Measurements from ENCODE around the gene CDC5L.

CDC5L gene

DNA sequence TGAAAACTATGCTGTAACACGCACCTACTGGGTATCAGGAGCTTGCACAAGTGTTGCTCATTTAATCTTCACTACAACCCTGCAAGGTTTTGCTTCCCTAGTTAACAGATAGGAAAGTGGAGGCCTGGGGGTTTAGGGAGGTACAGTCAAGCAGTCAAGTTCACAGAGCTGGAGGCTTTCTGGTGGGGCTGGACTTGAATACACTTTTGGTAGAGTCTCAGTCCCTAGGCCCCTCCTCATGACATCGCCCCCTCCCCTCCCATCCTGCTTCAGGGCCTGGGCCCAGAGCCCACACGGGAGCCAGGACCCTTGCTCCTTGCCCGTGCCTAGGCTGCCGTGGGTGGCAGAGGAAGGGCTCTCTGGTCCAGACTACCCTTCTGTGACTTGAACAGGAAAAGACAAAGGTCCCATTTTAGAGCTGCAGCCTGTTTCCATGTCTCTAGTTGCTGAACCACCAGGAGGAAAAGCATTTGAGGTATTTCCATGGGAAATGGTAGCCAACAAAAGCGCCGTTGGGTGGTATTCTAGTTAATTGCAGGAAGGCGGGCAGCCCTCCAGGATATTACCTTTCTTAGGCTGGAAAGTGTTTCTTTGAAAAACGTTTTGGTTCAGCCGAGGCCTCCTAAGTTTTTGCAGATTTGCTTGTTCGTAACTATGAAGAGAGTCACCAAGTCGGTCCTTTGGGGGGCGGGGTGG, 84.9 kb downstream of the CDC5L start:
- TF ChIP-seq SIN3A (IDR thresholded peaks at IDR 0.05; ENCODE audit: borderline replicate concordance, insufficient read depth, low read length), result no peak
- TF ChIP-seq POLR2AphosphoS5 (IDR thresholded peaks at IDR 0.05; ENCODE audit: low read depth, low read length), result no peak
- TF ChIP-seq, protein P1, sequence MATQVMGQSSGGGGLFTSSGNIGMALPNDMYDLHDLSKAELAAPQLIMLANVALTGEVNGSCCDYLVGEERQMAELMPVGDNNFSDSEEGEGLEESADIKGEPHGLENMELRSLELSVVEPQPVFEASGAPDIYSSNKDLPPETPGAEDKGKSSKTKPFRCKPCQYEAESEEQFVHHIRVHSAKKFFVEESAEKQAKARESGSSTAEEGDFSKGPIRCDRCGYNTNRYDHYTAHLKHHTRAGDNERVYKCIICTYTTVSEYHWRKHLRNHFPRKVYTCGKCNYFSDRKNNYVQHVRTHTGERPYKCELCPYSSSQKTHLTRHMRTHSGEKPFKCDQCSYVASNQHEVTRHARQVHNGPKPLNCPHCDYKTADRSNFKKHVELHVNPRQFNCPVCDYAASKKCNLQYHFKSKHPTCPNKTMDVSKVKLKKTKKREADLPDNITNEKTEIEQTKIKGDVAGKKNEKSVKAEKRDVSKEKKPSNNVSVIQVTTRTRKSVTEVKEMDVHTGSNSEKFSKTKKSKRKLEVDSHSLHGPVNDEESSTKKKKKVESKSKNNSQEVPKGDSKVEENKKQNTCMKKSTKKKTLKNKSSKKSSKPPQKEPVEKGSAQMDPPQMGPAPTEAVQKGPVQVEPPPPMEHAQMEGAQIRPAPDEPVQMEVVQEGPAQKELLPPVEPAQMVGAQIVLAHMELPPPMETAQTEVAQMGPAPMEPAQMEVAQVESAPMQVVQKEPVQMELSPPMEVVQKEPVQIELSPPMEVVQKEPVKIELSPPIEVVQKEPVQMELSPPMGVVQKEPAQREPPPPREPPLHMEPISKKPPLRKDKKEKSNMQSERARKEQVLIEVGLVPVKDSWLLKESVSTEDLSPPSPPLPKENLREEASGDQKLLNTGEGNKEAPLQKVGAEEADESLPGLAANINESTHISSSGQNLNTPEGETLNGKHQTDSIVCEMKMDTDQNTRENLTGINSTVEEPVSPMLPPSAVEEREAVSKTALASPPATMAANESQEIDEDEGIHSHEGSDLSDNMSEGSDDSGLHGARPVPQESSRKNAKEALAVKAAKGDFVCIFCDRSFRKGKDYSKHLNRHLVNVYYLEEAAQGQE (IDR thresholded peaks at IDR 0.05; ENCODE audit: insufficient read depth in 1 of 2, low read depth in 2 of 2, low read length in 2 of 2), result no peak
- no peak for TF ChIP-seq FOXP2 (optimal IDR thresholded peaks at IDR 0.05; ENCODE audit: borderline replicate concordance, extremely low read depth, extremely low read length, insufficient read depth)
- no peak for TF ChIP-seq TAF1 (IDR thresholded peaks at IDR 0.05; ENCODE audit: borderline replicate concordance, insufficient read depth, low read length)

GRCh38 chr6:44473393-44474189, 86.1 kb downstream of the CDC5L start:
- TF ChIP-seq SIN3A (IDR thresholded peaks at IDR 0.05; ENCODE audit: borderline replicate concordance, insufficient read depth, low read length) (no peak), POLR2AphosphoS5 (IDR thresholded peaks at IDR 0.05; ENCODE audit: low read depth, low read length) (no peak), FOXP2 (optimal IDR thresholded peaks at IDR 0.05; ENCODE audit: borderline replicate concordance, extremely low read depth, extremely low read length, insufficient read depth) (no peak), TAF1 (IDR thresholded peaks at IDR 0.05; ENCODE audit: borderline replicate concordance, insufficient read depth, low read length) (no peak)
- TF ChIP-seq, protein P1 (IDR thresholded peaks at IDR 0.05; ENCODE audit: insufficient read depth in 1 of 2, low read depth in 2 of 2, low read length in 2 of 2), result no peak

- no peak for TF ChIP-seq TAF1 (IDR thresholded peaks at IDR 0.05; ENCODE audit: borderline replicate concordance, insufficient read depth, low read length)
- no peak for TF ChIP-seq SIN3A (IDR thresholded peaks at IDR 0.05; ENCODE audit: borderline replicate concordance, insufficient read depth, low read length)
- TF ChIP-seq, protein P1 (IDR thresholded peaks at IDR 0.05; ENCODE audit: insufficient read depth in 1 of 2, low read depth in 2 of 2, low read length in 2 of 2), result no peak
These were observed 86.7 kb downstream of the CDC5L start for GRCh38 chr6:44474190-44474631.

GRCh38 chr6:44474643-44475042, 87.1 kb downstream of the CDC5L start:
- TF ChIP-seq, protein P1 (IDR thresholded peaks at IDR 0.05; ENCODE audit: insufficient read depth in 1 of 2, low read depth in 2 of 2, low read length in 2 of 2), result no peak
- TF ChIP-seq SIN3A (IDR thresholded peaks at IDR 0.05; ENCODE audit: borderline replicate concordance, insufficient read depth, low read length) (no peak), FOXP2 (optimal IDR thresholded peaks at IDR 0.05; ENCODE audit: borderline replicate concordance, extremely low read depth, extremely low read length, insufficient read depth) (no peak), POLR2AphosphoS5 (IDR thresholded peaks at IDR 0.05; ENCODE audit: low read depth, low read length) (no peak), TAF1 (IDR thresholded peaks at IDR 0.05; ENCODE audit: borderline replicate concordance, insufficient read depth, low read length) (no peak)
